ENCODE data around the gene CPM.

DNA sequence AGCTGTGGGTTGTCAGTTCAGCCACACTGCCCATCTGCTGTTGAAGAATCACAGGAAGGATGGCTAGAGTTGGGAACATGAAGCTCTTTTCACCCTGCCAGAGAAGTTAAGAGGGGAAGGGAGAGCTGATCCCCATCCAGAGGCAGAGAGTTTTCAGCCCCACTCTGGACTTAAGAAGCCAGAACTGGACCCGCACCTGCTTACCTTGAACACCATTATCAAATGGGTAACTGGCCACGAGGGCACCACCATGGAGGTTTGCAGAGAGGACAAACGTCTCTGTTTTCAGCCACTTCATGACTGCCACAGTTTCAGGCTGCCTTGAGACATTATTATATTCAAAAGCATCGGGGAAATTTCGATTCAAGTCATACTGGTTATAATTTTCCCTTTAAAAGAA is 63.0 kb downstream of the CPM start:
- TF ChIP-seq CTCF (conservative IDR thresholded peaks at IDR 0.05; ENCODE audit: low read length) (no peak), EZH2phosphoT487 (IDR thresholded peaks at IDR 0.05; ENCODE audit: borderline replicate concordance, low read depth, low read length) (no peak)
